ENCODE results near the gene P4HA2.

GRCh38 chr5:132272311-132273210 is 44.9 kb upstream of the P4HA2 start:
- peak; percentile 79 for TF ChIP-seq CTCF (IDR thresholded peaks at IDR 0.05; ENCODE audit: insufficient read depth, low read length, poor library complexity, severe bottlenecking)
- no peak for TF ChIP-seq EZH2phosphoT487 (conservative IDR thresholded peaks at IDR 0.05; ENCODE audit: low read length)
